Measurements from ENCODE around the gene SCRN1. TPM values are rescaled to one million over a fixed set of nuclear protein-coding genes. Genes with fewer than 3 reads are reported as not detected.

The SCRN1 gene
- total RNA-seq, 6 donors from 2014 or later: 13.3 to 45.5 (median 30.5) TPM

GRCh38 chr7:29873644-29874294, 115.8 kb downstream of the SCRN1 start:
- Histone ChIP-seq H3K27ac (no peak overlapping the region), H3K4me3 (no peak overlapping the region), H3K4me1 (no peaks in the 10 kb centered on the region), H3K36me3 (no peaks in the 10 kb centered on the region), H3K9me3 (no peaks in the 10 kb centered on the region), H3K27me3 (no peaks in the 10 kb centered on the region)
- WGBS, 2 donors: 87 to 95% methylated on average over 4 of the region's 4 CpGs
- DNase-seq (no peak), ATAC-seq (ENCODE audit: low FRiP score in 2 of 2) (no peak)
- no peak for TF ChIP-seq POLR2A (IDR thresholded peaks at IDR 0.05)

- H3K4me3 ChIP-seq: no peak overlapping the region
- 45 to 51% methylated on average over 5 of the region's 5 CpGs for WGBS, 2 donors
- peaks cover 0 to 3% (median 0%) of the 10 kb centered on the region in 4 donors for H3K4me1 ChIP-seq
- no peaks in the 10 kb centered on the region for H3K36me3 ChIP-seq
- H3K9me3 ChIP-seq: no peaks in the 10 kb centered on the region
- no peaks in the 10 kb centered on the region for H3K27me3 ChIP-seq
- DNase-seq (no peak), ATAC-seq (ENCODE audit: low FRiP score in 2 of 2) (no peak)
- no peak overlapping the region for H3K27ac ChIP-seq
- no peak for TF ChIP-seq POLR2A (IDR thresholded peaks at IDR 0.05)
- TF ChIP-seq POLR2AphosphoS5 (IDR thresholded peaks at IDR 0.05): no peak
- TF ChIP-seq CTCF (IDR thresholded peaks at IDR 0.05): no peak
- TF ChIP-seq EP300 (IDR thresholded peaks at IDR 0.05): no peak
These were observed 117.7 kb downstream of the SCRN1 start for GRCh38 chr7:29871787-29872398.

Small RNAs within 50 kb of the gene (small RNA-seq; reads per million reads assigned to genes)
- gene RF01210: 0 reads per million in 4 donors

Other genes starting within 250 kb of the SCRN1 start
- 1 to 10 TPM in 2 of 6 donors, under 1 TPM in 2, not detected in 2; 0.34 to 1.3 (median 0.96) TPM for gene WIPF3, start 183.3 kb downstream of the SCRN1 start, total RNA-seq
- 10 to 100 TPM in 3 of 6 donors, 1 to 10 TPM in 3; 4.2 to 13.7 (median 9.5) TPM for gene FKBP14, start 36.9 kb upstream of the SCRN1 start, total RNA-seq
- 10 to 100 TPM in 3 of 6 donors, 1 to 10 TPM in 3; 5.8 to 22.0 (median 10.8) TPM for gene PLEKHA8, start 38.6 kb upstream of the SCRN1 start, total RNA-seq
- 100 to 1,000 TPM in 1 of 6 donors, 10 to 100 TPM in 5; 27.2 to 112 (median 39.6) TPM for gene MTURN, start 145.2 kb upstream of the SCRN1 start, total RNA-seq